HG02973 (cell line): ENCODE data around the gene CST9L.

ENCODE experiments used
- ATAC-seq: cut with Tn5 transposase; IDR thresholded peaks from one replicate; pipeline ENCODE4 v1.9.1; 2021; ENCODE audit warnings: moderate library complexity; ENCODE audit not compliant: unreplicated experiment

CST9L gene

GRCh38 chr20:23547613-23548012, 20.7 kb downstream of the CST9L start:
- ATAC-seq: no peak

GRCh38 chr20:23546435-23547144, 21.7 kb downstream of the CST9L start:
- ATAC-seq: no peak

- no peak for ATAC-seq
These were observed 24.2 kb downstream of the CST9L start for GRCh38 chr20:23544133-23544532.

GRCh38 chr20:23542801-23543200, 25.5 kb downstream of the CST9L start:
- ATAC-seq: no peak

GRCh38 chr20:23541776-23542175, 26.5 kb downstream of the CST9L start:
- ATAC-seq: no peak

GRCh38 chr20:23541330-23541729, 27.0 kb downstream of the CST9L start:
- ATAC-seq: no peak

GRCh38 chr20:23540624-23541023, 27.7 kb downstream of the CST9L start:
- no peak for ATAC-seq

GRCh38 chr20:23537030-23537429, 31.3 kb downstream of the CST9L start:
- no peak for ATAC-seq

- ATAC-seq: no peak
These were observed 31.8 kb downstream of the CST9L start for GRCh38 chr20:23536328-23536974.

GRCh38 chr20:23534801-23535593, 33.3 kb downstream of the CST9L start:
- no peak for ATAC-seq

GRCh38 chr20:23533161-23533560, 35.1 kb downstream of the CST9L start:
- ATAC-seq: no peak

- no peak for ATAC-seq
These were observed 35.8 kb downstream of the CST9L start for GRCh38 chr20:23532533-23532932.

- no peak for ATAC-seq
These were observed 37.2 kb downstream of the CST9L start for GRCh38 chr20:23530937-23531567.

GRCh38 chr20:23528867-23529431, 39.3 kb downstream of the CST9L start:
- ATAC-seq: no peak

- ATAC-seq: no peak
These were observed 41.4 kb downstream of the CST9L start for GRCh38 chr20:23526850-23527249.

- ATAC-seq: no peak
These were observed 44.1 kb downstream of the CST9L start for GRCh38 chr20:23524146-23524545.

- no peak for ATAC-seq
These were observed 48.1 kb downstream of the CST9L start for GRCh38 chr20:23520185-23520584.

- no peak for ATAC-seq
These were observed 48.7 kb downstream of the CST9L start for GRCh38 chr20:23519556-23519955.

- ATAC-seq: no peak
These were observed 50.6 kb downstream of the CST9L start for GRCh38 chr20:23517719-23518118.

- no peak for ATAC-seq
These were observed 52.9 kb downstream of the CST9L start for GRCh38 chr20:23515250-23515939.
